ENCODE data around the gene YIPF3.

Gene YIPF3

DNA sequence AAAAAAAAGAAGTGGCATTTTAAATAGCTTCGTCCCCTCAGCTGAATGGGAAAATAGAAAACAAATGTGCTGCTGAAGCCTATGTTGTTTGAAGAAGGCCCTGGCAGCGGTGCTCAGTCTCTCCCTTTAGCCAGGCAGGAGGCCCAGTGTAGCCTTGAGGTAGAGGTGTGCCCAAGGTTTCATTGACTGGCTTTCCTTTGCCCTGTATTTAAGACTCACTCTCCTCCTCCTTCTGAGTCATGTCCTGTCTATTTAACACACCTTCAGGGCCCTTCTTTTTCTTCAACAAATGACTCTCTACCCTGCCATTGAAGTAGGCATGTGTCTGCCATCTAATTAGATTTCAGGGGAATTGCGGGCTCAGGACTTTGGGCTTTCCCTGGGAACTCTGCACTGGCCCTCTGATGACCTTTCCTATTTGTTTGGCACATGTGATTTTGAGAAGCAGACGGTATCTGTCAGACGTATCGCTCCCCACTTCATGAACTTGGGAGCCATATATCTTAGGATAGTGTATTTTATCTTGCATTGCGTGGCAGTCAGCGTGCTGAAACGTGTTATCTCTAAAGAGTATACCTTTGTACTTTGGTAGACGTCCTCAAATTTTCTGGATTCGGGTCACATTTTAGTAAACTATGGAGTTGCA is 35.0 kb downstream of the YIPF3 start:
- no peak for TF ChIP-seq ZBTB7A (IDR thresholded peaks at IDR 0.05; ENCODE audit: low read depth)
- TF ChIP-seq USF1 (IDR thresholded peaks at IDR 0.05) = no peak
- no peak for TF ChIP-seq TEAD4 (IDR thresholded peaks at IDR 0.05)
- TF ChIP-seq EP300 (IDR thresholded peaks at IDR 0.05; ENCODE audit: borderline replicate concordance) = no peak
- TF ChIP-seq TCF12 (IDR thresholded peaks at IDR 0.05; ENCODE audit: low read depth) = no peak
- TF ChIP-seq, protein P1, sequence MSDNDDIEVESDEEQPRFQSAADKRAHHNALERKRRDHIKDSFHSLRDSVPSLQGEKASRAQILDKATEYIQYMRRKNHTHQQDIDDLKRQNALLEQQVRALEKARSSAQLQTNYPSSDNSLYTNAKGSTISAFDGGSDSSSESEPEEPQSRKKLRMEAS (IDR thresholded peaks at IDR 0.05) = no peak
- no peak for TF ChIP-seq FOXM1 (IDR thresholded peaks at IDR 0.05; ENCODE audit: borderline replicate concordance, low read depth)
- no peak for TF ChIP-seq TAF1 (IDR thresholded peaks at IDR 0.05; ENCODE audit: low read depth)
- TF ChIP-seq RAD21 (IDR thresholded peaks at IDR 0.05; ENCODE audit: low read depth) = no peak

- TF ChIP-seq FOXM1 (IDR thresholded peaks at IDR 0.05; ENCODE audit: borderline replicate concordance, low read depth) = no peak
- TF ChIP-seq USF1 (IDR thresholded peaks at IDR 0.05) = no peak
- TF ChIP-seq, protein P1 (IDR thresholded peaks at IDR 0.05) = no peak
- TF ChIP-seq EP300 (IDR thresholded peaks at IDR 0.05; ENCODE audit: borderline replicate concordance) = no peak
- TF ChIP-seq TCF12 (IDR thresholded peaks at IDR 0.05; ENCODE audit: low read depth) = no peak
- no peak for TF ChIP-seq ZBTB7A (IDR thresholded peaks at IDR 0.05; ENCODE audit: low read depth)
- no peak for TF ChIP-seq YY1 (IDR thresholded peaks at IDR 0.05; ENCODE audit: low read depth)
- no peak for TF ChIP-seq EGR1 (IDR thresholded peaks at IDR 0.05)
- TF ChIP-seq, protein P2, sequence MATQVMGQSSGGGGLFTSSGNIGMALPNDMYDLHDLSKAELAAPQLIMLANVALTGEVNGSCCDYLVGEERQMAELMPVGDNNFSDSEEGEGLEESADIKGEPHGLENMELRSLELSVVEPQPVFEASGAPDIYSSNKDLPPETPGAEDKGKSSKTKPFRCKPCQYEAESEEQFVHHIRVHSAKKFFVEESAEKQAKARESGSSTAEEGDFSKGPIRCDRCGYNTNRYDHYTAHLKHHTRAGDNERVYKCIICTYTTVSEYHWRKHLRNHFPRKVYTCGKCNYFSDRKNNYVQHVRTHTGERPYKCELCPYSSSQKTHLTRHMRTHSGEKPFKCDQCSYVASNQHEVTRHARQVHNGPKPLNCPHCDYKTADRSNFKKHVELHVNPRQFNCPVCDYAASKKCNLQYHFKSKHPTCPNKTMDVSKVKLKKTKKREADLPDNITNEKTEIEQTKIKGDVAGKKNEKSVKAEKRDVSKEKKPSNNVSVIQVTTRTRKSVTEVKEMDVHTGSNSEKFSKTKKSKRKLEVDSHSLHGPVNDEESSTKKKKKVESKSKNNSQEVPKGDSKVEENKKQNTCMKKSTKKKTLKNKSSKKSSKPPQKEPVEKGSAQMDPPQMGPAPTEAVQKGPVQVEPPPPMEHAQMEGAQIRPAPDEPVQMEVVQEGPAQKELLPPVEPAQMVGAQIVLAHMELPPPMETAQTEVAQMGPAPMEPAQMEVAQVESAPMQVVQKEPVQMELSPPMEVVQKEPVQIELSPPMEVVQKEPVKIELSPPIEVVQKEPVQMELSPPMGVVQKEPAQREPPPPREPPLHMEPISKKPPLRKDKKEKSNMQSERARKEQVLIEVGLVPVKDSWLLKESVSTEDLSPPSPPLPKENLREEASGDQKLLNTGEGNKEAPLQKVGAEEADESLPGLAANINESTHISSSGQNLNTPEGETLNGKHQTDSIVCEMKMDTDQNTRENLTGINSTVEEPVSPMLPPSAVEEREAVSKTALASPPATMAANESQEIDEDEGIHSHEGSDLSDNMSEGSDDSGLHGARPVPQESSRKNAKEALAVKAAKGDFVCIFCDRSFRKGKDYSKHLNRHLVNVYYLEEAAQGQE (IDR thresholded peaks at IDR 0.05; ENCODE audit: low read depth) = no peak
- no peak for TF ChIP-seq CREB1 (IDR thresholded peaks at IDR 0.05; ENCODE audit: low read depth)
- no peak for TF ChIP-seq TAF1 (IDR thresholded peaks at IDR 0.05; ENCODE audit: low read depth)
- no peak for TF ChIP-seq TEAD4 (IDR thresholded peaks at IDR 0.05)
- no peak for TF ChIP-seq NFIC (IDR thresholded peaks at IDR 0.05)
- TF ChIP-seq RAD21 (IDR thresholded peaks at IDR 0.05; ENCODE audit: low read depth) = no peak
Measured at GRCh38 chr6:43481075-43481474, 35.7 kb downstream of the YIPF3 start.

- no peak for TF ChIP-seq CREB1 (IDR thresholded peaks at IDR 0.05; ENCODE audit: low read depth)
- TF ChIP-seq NFIC (IDR thresholded peaks at IDR 0.05) = no peak
- no peak for TF ChIP-seq EP300 (IDR thresholded peaks at IDR 0.05; ENCODE audit: borderline replicate concordance)
Measured at GRCh38 chr6:43478008-43478372, 38.7 kb downstream of the YIPF3 start.

DNA sequence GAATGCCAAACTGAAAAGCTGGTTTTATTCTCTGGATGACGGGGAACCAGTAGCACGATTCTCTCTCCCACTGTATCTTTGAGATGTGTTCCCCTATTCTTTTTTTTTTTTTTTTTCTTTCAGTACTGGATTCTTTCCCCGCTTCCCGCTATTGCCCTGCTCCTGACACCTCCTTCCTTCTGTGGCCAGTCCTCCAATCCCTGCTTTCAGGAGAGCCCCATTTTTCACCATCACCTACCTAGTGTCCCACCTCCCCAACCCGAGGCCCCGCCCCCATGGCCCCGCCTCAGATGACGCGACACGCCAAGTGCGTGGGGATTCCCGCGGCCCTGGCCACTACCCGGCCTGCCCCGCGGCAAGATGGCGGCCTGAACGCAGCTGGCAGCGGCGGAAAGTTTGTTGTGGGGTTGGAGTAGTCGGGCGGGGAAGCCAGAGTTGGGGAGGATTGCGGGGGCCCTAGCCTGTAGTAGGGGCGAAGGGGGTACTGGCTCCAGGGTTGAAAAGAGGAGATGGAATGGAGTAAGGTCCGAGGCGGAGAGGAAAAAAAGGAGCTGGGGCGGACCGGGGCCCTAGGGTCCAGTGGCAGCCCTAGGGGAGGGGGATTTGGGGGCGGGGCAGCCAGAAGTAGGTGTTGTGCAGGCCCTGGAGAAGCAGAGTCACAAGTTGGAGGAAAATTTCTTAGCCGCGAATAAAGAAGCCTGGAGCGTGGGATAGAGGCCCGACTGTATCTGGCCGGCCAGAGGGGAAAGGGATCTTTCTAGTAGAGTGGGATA is 39.3 kb downstream of the YIPF3 start, which contains the start of gene TJAP1:
Gene TJAP1, plus strand, starts transcription at position 336 of the 773 bp plus-strand sequence. CDS start 21,432 bp downstream, outside the sequence.
- TF ChIP-seq, protein P2 (IDR thresholded peaks at IDR 0.05; ENCODE audit: low read depth) = no peak
- TF ChIP-seq FOXM1 (IDR thresholded peaks at IDR 0.05; ENCODE audit: borderline replicate concordance, low read depth) (no peak), TAF1 (IDR thresholded peaks at IDR 0.05; ENCODE audit: low read depth) (peak; percentile 98), EP300 (IDR thresholded peaks at IDR 0.05; ENCODE audit: borderline replicate concordance) (no peak), USF1 (IDR thresholded peaks at IDR 0.05) (no peak), ZBTB7A (IDR thresholded peaks at IDR 0.05; ENCODE audit: low read depth) (peak; percentile 57; the same call in 1 of the 2 replicates), TEAD4 (IDR thresholded peaks at IDR 0.05) (no peak), TCF12 (IDR thresholded peaks at IDR 0.05; ENCODE audit: low read depth) (peak; percentile 47; the same call in 1 of the 2 replicates), CEBPB (IDR thresholded peaks at IDR 0.05) (no peak), CREB1 (IDR thresholded peaks at IDR 0.05; ENCODE audit: low read depth) (peak; percentile 73), NFIC (IDR thresholded peaks at IDR 0.05) (no peak), EGR1 (IDR thresholded peaks at IDR 0.05) (no peak), RAD21 (IDR thresholded peaks at IDR 0.05; ENCODE audit: low read depth) (no peak), YY1 (IDR thresholded peaks at IDR 0.05; ENCODE audit: low read depth) (peak; percentile 97)
- TF ChIP-seq, protein P1 (IDR thresholded peaks at IDR 0.05) = no peak
